ENCODE data around the gene MS4A1. TPM values are rescaled to one million over a fixed set of nuclear protein-coding genes. Genes with fewer than 3 reads are reported as not detected.

Gene MS4A1
- total RNA-seq, 1 experiment from 2014 or later, result not detected

GRCh38 chr11:60428517-60428916 is 27.1 kb upstream of the MS4A1 start:
- BruUV-seq (replicated peaks), result no TSS peak
- H3K4me2 ChIP-seq, result no peak overlapping the region
- no peaks in the 10 kb centered on the region for H3K36me3 ChIP-seq (ENCODE audit: low read depth)

GRCh38 chr11:60429272-60429671 is 26.4 kb upstream of the MS4A1 start, which contains the start of gene MS4A5:
Gene MS4A5, plus strand, starts transcription at chr11:60429572. Its CDS starts 103 bp downstream, at chr11:60429675.
- H3F3A ChIP-seq (ENCODE audit: insufficient read depth, low read depth), result no peaks in the 10 kb centered on the region
- intact Hi-C loops (cut with micrococcal nuclease; ENCODE audit: unreplicated experiment), result no loop called here
- no peaks in the 10 kb centered on the region for H3K79me2 ChIP-seq (ENCODE audit: low read depth)
- H3K4me1 ChIP-seq (replicated peaks; ENCODE audit: insufficient read depth), result no peaks in the 10 kb centered on the region
- peaks cover 38% of the 10 kb centered on the region for H3K27me3 ChIP-seq (ENCODE audit: insufficient read depth, low read depth)
- BruUV-seq (replicated peaks), result no TSS peak
- H4K20me1 ChIP-seq (ENCODE audit: insufficient read depth), result no peaks in the 10 kb centered on the region
- no peak within 1 kb of the TSS for H2AFZ ChIP-seq
- no peak for DNase-seq
- no peak within 1 kb of the TSS for H3K4me2 ChIP-seq
- no peaks in the 10 kb centered on the region for H3K9me2 ChIP-seq (ENCODE audit: insufficient read depth)
- ChIA-PET POLR2A (ENCODE audit: unreplicated experiment) (no interaction called here), CTCF (no interaction called here)
- no peak within 1 kb of the TSS for H3K4me3 ChIP-seq
- H3K36me3 ChIP-seq (ENCODE audit: low read depth), result no peaks in the 10 kb centered on the region
- no peak for TF ChIP-seq EZH2 (IDR thresholded peaks at IDR 0.05; ENCODE audit: low read depth)
- TF ChIP-seq, protein P1, sequence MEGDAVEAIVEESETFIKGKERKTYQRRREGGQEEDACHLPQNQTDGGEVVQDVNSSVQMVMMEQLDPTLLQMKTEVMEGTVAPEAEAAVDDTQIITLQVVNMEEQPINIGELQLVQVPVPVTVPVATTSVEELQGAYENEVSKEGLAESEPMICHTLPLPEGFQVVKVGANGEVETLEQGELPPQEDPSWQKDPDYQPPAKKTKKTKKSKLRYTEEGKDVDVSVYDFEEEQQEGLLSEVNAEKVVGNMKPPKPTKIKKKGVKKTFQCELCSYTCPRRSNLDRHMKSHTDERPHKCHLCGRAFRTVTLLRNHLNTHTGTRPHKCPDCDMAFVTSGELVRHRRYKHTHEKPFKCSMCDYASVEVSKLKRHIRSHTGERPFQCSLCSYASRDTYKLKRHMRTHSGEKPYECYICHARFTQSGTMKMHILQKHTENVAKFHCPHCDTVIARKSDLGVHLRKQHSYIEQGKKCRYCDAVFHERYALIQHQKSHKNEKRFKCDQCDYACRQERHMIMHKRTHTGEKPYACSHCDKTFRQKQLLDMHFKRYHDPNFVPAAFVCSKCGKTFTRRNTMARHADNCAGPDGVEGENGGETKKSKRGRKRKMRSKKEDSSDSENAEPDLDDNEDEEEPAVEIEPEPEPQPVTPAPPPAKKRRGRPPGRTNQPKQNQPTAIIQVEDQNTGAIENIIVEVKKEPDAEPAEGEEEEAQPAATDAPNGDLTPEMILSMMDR (conservative IDR thresholded peaks at IDR 0.05), result no peak
- H3K27ac ChIP-seq, result no peak within 1 kb of the TSS
- no peaks in the 10 kb centered on the region for H3K9me3 ChIP-seq (ENCODE audit: insufficient read depth, low read depth)

More at GRCh38 chr11:60428517-60428916, 27.1 kb upstream of the MS4A1 start:
- ChIA-PET POLR2A (ENCODE audit: unreplicated experiment) (no interaction called here), CTCF (no interaction called here)
- Histone ChIP-seq H2AFZ (no peak overlapping the region), H3K4me1 (replicated peaks; ENCODE audit: insufficient read depth) (no peaks in the 10 kb centered on the region), H3K4me3 (no peak overlapping the region), H3K27ac (no peak overlapping the region), H3K9me2 (ENCODE audit: insufficient read depth) (no peaks in the 10 kb centered on the region), H3K79me2 (ENCODE audit: low read depth) (no peaks in the 10 kb centered on the region), H3K9me3 (ENCODE audit: insufficient read depth, low read depth) (no peaks in the 10 kb centered on the region), H4K20me1 (ENCODE audit: insufficient read depth) (no peaks in the 10 kb centered on the region), H3F3A (ENCODE audit: insufficient read depth, low read depth) (no peaks in the 10 kb centered on the region), H3K27me3 (ENCODE audit: insufficient read depth, low read depth) (peaks cover 36% of the 10 kb centered on the region)
- TF ChIP-seq, protein P1 (conservative IDR thresholded peaks at IDR 0.05), result no peak
- no peak for TF ChIP-seq EZH2 (IDR thresholded peaks at IDR 0.05; ENCODE audit: low read depth)
- intact Hi-C loops (cut with micrococcal nuclease; ENCODE audit: unreplicated experiment), result no loop called here
- no peak for DNase-seq

DNA sequence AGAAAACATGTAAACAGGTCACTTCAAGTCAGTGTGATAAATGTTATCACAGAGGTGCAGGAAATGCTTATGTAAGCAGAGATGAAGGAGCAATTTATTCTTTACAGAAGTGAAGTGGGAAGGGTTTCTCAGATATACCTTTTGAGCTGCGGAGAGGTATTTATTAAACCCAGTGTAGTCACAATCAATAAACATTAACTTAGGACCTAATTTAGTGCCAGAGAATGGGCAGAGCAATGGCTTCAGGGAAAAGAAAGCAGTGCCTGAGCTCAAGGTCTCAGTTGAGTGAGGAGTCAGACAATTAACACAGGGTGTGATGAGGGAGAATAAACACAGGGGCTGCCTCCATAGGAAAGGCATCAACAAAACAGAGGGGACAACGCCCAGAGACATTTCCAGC is 24.4 kb upstream of the MS4A1 start:
- Histone ChIP-seq H3K4me1 (replicated peaks; ENCODE audit: insufficient read depth) (no peaks in the 10 kb centered on the region), H3K4me3 (no peak overlapping the region), H3K27me3 (ENCODE audit: insufficient read depth, low read depth) (peaks cover 42% of the 10 kb centered on the region), H3K79me2 (ENCODE audit: low read depth) (no peaks in the 10 kb centered on the region), H4K20me1 (ENCODE audit: insufficient read depth) (no peaks in the 10 kb centered on the region), H2AFZ (no peak overlapping the region), H3K4me2 (no peak overlapping the region), H3K27ac (no peak overlapping the region), H3K9me2 (ENCODE audit: insufficient read depth) (no peaks in the 10 kb centered on the region), H3K36me3 (ENCODE audit: low read depth) (no peaks in the 10 kb centered on the region), H3K9me3 (ENCODE audit: insufficient read depth, low read depth) (no peaks in the 10 kb centered on the region), H3F3A (ENCODE audit: insufficient read depth, low read depth) (no peaks in the 10 kb centered on the region)
- intact Hi-C loops (cut with micrococcal nuclease; ENCODE audit: unreplicated experiment), result no loop called here
- no peak for DNase-seq
- ChIA-PET POLR2A (ENCODE audit: unreplicated experiment) (no interaction called here), CTCF (no interaction called here)
- BruUV-seq (replicated peaks), result no TSS peak
- no peak for TF ChIP-seq EZH2 (IDR thresholded peaks at IDR 0.05; ENCODE audit: low read depth)
- TF ChIP-seq, protein P1 (conservative IDR thresholded peaks at IDR 0.05), result no peak
